SW 1271 (cell line): ENCODE data around the gene GALE.
"Not testable (repeated sequence)": the region's sequence is repeated elsewhere in the genome, so short reads cannot be mapped to it uniquely, and the experiment has no call there.

Experiments used
- DNase-seq, 2 experiments: peaks; one replicate each; lab custom pipeline; 2025; lab: John Stamatoyannopoulos, UW

Gene GALE

DNA sequence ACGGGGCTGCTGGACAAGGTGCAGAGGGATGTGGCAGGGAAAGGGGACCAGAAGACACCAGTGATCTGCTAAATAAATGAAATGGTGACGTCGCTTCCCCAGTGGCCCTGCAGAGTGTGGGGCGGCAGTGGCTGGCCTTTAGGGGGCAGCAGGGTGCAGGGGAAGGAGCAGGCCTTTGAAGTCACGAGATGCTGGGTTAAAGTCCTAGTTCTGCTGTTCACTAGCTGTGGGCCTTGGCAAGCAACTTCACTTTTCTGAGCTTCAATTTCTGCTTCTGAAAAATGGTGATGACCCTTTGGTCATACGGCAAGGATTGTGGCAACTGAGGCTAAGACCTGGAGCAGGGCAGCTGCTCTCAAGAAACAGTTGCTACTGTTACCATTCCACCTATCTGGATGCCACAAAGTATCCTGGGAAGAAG, 9.2 kb upstream of the GALE start:
- DNase-seq: peak in 1 of 2 experiments; percentile 42

DNA sequence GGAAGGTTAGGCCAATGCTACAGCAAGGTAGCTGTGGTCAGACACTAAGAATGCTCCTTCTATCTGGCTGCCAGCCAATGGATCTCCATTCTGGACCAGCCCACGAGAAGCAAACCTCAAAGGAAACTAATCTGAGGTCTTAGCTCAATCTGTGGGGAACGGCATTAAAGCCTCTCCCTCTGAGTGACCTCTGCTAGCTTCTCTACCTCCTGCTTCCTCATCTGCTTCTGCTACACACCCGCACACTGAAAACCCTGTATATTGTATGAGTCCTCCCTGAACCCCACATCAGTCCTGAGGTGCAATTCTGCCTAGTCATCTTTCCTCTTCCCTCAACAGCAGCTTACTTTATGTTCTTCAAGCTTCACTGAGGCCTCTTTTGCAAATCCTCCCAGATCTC, 6.9 kb upstream of the GALE start:
- no peak for DNase-seq

DNA sequence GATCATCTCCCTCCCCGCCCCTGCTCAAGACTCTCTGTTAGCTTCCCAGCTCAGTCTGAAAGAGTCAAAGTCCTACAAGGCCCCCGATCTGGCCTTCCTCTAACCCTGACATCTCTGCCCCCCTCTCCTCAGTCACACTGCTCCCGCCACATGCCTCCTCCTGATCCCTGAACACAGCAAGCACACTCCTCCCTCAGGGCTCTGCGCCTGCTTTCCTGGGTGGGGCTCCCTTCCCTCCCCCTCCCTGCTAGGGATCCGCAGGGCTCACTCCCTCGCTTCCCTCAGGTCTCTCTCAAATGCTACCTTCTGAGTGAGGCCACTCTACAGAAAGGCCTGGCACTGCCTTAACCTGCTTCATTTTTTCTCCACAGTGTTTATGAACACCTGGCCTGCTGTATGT, 5.7 kb upstream of the GALE start:
- DNase-seq: no peak

DNA sequence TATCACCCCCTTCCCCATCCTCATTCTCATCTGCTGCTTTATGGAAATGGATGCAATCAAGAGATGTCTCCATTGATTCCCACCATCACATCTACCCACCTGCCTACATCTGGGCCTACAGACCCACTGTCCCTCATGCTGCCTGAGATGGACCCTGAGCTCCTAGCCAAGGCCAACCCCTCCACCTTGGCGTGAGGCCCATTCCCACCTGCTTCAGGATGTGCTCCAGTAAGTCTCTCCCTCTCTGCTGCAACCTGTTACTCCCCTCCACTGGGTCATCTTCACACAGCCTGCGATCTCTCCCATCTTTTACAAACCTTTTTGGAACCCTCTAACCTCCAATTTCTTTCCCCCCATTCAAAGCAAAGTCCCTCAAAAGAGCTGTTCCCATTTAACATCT, 4.5 kb upstream of the GALE start:
- DNase-seq: no peak

DNA sequence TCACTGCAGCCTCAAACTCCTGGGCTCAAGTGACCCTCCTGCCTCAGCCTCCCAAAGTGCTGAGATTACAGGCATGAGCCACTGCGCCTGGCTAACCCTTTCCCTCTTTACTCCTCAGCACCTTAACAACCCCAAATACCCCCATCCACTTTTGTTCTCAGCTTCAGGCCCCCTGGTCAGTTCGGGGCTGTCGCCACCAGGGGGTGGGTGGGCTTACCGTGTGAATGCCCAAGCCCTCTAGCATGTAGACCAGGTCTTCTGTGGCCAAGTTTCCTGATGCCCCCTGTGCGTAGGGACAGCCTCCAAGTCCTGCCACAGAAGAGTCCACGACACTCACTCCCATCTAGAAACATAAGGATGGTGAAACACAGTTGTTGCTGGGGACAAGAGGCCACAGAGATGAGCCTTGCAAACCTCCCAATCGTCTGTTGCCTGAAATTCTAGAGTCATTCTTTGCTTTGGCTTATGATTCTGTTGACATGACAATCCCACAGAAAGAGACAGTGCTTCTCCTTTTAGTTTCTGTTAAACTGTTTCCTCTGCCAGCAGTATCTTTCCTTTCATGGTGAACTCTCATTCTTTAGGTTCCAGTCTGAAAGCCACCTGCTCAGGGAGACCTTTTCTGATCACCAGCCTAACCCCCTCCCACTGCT, 3.8 kb upstream of the GALE start:
- no peak for DNase-seq

DNA sequence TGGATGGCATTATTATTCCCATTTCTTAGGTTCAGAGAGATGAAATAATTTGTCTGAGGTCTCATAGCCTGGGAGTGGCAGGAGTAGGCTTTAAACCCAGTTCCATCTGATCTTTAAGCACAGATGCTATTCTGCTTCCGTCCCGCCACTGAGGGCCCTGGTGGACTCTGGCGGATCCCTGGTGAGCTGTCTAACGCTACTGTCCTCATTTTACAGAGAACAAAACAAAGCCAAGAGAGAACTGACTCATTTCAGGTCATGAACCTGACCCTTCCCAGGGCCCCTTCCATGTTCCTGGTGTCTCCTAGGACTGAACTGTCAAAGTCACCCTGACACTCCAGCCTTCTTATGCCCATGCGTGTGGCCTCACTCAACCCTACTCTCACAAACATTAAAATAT, 3.1 kb upstream of the GALE start:
- DNase-seq: no peak

DNA sequence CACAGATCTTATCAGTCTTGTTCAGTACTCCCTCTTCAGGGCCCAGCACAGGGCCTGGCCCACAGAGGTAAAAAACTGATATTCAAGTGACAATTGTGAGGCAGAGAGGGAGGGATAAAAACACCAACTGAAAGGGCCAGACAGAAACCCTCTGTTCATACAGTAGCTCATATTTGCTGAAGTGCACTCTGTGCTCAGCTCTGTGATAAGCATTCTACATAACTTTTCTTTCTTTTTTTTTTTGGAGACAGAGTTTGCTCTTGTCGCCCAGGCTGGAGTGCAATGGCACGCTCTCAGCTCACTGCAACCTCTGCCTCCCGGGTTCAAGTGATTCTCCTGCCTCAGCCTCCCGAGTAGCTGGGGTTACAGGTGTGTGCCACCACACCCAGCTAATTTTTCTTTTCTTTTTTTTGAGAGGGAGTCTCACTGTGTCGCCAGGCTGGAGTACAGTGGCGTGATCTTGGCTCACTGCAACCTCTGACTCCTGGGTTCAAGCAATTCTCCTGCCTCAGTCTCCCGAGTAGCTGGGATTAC, 2.3 kb upstream of the GALE start:
- not testable (repeated sequence) for DNase-seq

DNA sequence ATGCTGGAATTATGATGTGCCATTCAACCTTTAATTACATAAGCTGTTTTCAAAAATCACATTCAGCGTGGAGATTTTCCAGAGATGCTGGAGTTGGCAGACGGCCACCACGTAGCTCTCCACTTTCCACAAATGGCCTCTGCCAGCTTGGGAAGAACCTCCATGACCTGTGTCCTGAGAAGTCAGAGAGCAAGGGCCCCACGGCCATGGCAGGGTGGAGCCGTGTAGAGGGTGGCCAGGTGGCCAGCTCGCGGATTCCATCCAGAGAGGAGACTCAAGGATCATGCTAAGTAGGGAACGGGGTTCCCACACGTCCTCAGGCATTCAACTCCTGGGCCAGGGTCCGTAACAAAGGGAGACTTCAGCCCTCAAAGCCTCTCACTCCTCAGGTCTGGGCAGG, 1.3 kb upstream of the GALE start:
- DNase-seq: no peak

DNA sequence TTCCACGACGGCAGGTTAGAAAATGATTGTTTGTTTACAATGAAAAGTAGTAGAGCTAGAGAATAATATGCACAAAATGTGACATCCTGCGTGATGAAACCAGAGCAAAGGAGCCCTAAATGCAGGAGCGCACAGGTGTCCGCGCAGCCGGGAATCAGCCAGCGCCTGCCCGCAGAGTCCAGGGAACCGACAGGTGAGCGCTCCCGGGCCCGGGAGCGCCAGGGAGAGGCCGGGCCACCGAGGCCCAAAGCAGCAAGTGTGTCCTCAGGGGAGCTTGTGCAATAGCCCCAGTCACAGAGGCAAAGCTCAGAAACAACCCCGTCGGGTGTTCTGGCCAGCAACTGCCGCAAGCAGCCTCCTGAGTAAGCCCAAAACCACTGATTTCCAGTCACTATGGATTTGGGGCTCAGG, 789 bp upstream of the GALE start:
- no peak for DNase-seq

DNA sequence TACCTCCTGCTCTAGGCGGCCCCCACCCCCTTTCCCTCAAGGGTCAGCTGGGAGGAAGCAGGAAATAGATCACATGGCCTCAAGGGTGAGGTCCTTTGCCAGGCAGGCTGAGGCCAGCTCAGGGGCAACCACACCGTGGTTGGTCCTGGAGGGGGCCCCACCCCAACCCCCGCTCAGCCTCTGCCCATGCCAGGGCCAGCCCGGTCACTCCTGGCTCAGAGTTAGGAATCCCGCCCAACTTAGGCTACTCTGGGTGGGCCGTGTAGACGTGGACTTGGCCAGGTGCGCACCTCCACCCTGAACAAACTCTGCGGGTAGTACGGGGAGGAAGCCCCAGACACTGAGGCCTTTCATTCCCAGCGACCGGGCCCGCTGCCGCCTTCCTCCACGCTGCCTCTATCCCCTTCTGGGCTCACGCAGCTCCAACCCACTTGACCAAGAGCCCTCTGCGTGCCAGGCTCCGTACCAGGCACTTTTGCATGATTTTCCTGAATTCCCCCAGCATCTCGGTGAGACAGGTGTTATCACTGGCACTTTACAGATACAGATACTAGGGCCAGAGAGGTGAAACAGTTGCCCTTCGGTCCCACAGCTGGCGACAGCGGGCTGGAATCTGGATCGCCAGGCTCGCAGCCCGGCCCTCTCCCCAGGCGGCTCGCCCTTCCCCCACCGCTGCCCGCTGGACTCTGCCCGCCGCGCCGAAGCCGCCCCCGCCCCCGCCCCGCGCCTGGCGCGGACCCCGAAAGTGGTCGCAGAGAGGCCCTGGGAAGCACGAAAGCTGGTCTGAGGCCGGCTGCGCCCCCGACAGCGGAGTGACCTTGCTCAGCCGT, 769 bp downstream of the GALE start:
- peak; percentile 74 to 86 for DNase-seq

DNA sequence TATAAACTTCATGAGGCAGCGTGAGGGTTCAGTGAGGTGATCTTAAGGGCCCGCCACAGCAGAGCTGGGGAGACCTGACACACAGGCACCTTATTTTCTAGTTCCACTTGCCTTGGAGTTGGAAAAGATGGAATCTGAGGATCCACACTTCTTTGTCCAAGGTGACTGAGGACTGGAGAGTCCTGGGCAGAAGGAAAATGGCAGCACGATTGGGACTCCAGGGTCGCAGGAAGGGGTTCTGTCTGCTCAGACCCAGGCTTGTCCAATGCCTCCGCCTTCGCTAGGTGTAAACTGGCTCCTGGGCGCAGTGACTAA, 1.3 kb downstream of the GALE start:
- DNase-seq: no peak

DNA sequence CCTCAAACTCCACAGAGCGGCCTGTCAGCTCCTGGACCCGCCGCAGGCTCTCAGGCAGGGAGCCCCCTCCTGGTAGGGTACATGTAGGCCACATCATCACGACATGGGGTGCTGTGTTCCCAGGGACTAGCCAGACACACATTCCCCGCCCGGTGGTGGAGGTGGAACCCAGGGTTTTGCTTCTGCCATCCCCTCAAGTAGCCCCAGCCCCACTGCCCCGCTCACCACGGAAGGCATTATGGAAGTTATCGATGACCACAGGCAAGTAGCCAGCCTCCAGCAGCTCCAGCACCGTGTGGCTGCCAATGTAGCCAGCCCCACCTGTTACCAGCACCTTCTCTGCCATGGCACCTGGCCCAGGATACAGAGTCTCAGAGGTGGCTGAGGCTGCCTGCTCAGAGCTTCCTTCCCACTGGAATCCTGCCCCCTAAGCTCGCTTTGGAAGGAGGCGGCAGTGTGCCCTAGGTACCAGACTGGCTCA, 1.9 kb downstream of the GALE start:
- no peak for DNase-seq

DNA sequence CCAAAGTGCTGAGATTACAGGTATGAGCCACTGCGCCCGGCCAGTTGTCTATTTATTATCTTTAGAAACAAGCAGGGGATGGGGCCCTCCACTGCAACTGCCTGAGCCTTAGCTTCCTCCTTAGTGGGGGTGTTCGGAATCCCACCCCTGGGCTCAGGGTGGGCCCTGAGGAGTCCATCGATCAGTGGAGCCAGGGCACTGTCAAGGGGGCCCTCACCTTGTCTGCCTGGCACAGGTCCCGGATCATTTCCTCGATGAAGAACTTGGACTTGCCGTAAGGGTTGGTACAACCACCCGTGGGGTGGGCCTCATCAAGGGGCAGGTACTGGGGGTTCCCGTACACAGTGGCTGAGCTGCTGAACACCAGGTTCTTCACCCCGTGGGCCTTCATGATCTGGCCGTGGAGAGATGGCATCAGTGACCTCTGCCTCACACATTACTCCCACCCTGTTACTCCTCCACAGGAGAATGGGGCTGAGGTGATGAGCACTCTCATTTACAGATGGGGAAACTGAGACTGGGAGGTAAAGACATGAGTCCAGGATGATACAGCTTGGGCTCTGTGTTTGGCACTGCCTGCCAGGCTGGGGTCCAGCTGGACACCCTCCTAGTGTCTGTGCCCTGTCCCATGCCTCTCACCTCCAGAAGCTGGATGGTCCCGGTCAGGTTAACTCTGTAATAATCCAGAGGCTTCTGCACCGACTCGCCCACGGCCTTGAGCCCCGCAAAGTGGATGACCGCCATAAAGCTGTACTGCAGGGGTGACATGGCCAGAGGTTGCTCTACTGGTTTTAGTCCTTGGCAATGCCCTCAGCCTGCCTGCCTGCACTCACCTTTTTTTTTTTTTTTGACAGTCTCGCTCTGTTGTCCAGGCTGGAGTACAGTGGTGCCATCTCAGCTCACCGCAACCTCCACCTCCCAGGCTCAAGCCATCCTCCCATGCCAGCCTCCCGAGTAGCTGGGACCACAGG, 2.8 kb downstream of the GALE start:
- no peak for DNase-seq

DNA sequence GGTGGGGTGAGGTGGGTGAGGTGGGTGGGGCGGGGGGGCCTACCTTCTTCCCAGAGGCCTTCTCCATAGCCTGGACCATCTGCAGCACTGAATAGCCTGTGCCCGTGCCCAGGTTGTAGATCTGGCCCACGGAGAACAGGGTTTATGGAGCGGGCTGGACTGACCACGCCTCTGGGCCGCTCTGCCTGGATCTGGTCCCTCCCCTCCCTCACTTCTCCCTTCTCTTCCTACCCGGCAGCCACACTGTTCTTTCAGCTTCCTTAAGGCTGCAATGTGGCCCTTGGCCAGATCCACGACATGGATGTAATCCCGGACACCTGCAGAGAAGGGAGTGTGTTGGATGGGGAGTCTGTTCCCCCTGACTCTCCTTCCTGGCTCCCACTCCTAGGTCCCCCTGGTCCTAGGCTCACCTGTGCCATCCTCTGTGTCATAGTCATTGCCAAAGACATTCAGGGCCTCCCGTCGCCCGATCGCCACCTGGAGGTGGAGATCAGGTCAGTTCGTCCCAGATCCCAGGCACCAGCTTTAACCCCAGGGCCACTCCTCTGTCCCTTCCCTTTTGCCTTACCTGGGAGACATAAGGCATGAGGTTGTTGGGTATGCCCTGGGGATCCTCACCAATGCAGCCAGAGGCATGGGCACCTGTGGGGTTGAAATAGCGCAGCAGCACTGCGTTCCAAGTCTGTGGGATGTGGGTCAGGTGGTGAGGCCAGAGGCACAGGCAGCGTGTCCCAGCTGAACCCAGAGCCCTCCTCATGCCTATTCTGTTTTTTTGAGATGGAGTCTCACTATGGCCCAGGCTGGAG, 3.9 kb downstream of the GALE start:
- no peak for DNase-seq

DNA sequence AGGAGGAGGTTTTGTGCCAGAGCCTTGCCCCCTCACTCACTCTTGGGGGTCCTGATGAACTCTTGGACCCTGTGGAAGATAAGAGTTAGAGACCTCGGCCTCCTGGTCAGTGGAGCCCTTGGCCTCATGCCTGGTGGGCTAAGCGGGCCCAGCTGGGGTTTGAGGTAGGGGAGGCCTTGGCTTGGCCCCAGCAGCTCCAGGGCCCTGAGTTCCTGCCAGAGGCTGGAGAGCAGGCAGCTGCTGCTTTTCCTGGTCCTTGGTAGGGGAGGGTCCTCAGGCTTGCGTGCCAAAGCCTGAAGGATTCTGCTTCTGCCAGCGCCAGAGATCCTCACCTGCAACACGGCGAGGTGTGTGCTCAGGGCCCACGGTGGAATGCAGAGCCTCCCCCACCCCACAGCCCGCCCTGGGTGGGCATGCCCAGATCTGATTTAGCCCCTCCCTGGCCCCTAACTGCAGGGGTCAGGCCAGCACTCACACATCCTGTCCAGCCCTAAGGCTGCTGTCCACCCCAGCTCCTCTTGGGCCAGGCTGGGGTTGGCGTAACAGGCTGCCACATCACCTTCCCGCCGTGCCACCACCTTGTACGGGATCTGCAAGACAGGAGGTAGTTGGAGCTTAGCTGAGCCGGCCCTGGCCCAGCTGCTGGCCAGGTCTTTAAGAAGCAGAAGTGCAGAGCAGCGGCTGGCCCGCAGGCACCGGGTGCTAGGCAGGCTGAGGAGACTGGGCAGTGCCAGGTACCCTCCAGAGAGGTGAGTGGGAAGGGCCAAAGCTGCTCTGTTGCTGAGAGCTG, 4.7 kb downstream of the GALE start:
- no peak for DNase-seq

DNA sequence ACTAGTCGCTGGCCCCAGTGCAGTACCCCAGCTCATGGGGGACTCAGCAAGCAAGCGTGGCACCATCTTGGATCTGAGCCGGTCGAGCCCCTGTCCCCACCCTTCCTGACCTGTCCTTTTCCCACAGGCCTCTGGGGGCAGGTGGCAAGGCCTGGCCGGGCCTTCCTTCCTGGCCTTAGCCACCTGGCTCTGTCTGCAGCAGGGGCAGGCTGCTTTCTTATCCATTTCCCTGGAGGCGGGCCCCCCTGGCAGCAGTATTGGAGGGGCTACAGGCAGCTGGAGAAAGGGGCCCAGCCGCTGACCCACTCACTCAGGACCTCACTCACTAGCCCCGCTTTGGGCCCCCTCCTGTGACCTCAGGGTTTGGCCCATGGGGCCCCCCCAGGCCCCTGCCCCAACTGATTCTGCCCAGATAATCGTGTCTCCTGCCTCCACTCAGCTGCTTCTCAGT, 5.8 kb downstream of the GALE start:
- not testable (repeated sequence) for DNase-seq

DNA sequence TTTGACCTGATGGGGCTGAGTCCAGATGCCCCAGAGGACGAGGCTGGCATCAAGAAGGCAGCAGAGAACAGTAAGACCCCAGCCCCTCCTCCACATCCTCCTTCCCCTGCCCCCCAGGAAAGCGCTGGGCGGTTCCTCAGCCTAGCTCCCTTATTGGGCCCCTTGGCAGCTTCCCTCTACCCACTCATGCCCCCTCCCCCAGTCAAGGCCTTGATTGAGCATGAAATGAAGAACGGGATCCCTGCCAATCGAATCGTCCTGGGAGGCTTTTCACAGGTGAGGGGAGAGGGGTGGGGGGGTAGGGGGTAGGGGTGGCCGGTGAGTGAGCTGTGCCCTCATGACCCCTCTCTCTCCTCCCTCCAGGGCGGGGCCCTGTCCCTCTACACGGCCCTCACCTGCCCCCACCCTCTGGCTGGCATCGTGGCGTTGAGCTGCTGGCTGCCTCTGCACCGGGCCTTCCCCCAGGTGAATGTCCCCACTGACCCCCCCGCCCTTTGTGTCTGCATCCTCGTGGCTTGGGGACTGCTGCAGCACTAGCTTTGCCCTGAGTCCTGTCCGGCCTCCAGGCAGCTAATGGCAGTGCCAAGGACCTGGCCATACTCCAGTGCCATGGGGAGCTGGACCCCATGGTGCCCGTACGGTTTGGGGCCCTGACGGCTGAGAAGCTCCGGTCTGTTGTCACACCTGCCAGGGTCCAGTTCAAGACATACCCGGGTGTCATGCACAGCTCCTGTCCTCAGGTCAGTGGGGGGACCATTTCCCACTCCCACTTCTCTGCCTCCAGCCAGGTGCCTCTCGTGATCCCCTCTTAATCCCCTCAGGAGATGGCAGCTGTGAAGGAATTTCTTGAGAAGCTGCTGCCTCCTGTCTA, 6.5 kb downstream of the GALE start:
- DNase-seq: no peak

DNA sequence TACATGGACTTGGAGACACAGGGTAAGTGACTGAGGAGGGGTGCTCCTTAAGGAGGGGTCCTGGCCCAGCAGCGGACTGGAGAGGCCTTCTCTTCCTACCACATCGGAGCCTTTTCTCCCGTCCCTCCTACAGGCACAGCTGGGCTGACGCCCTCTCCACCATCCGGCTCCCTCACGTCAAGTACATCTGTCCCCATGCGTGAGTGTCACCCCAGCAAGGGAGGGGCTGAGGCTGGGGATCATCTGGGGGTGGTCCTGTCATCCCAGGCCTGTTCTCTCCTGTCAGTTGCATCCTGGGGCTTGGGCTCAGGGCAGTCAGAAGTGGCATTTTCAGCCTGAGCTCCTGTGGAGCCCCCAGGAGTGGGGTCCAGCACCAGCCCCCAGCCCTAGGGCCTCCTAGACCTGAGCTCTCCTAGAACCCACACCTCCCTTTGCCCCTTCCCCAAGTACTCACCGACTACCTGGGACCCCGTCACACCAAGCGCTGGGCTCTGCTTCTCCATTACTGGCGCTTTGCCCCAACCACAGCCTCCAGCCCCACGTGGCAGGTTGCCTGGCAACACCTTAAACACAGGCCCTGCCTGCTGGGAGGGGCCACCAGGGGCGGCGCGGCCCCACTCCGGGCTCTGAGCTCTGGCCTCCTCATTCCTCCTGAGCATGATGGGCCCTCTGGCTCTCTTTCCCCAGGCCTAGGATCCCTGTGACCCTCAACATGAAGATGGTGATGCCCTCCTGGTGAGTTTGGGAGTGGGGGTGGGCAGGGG, 7.4 kb downstream of the GALE start:
- DNase-seq: no peak
